ENCODE data around the gene RTN4IP1. TPM values are rescaled to one million over a fixed set of nuclear protein-coding genes. Genes with fewer than 3 reads are reported as not detected.
A peak's percentile ranks its signal among the peaks of the same experiment; 100 is the strongest.
"Not testable (repeated sequence)": the region's sequence is repeated elsewhere in the genome, so short reads cannot be mapped to it uniquely, and the experiment has no call there.

The RTN4IP1 gene
- polyA plus RNA-seq, 2 donors, result 2.5 to 4.7 TPM

GRCh38 chr6:106630366-106630765, 1.1 kb upstream of the RTN4IP1 start:
- WGBS, 2 donors, result 47 to 60% methylated on average over 5 of the region's 5 CpGs
- Histone ChIP-seq H3K9me3 (ENCODE audit: control insufficient read depth in 2 of 2, insufficient read depth in 1 of 2, low read depth in 1 of 2, low read length in 1 of 2) (no peaks in the 10 kb centered on the region), H3K4me3 (ENCODE audit: low read depth in 1 of 2, low read length in 2 of 2) (peak overlapping the region in 1 of 2 donors; percentile 100), H3K27me3 (ENCODE audit: control insufficient read depth in 1 of 2, insufficient read depth in 2 of 2, low read length in 2 of 2) (no peaks in the 10 kb centered on the region), H3K4me1 (ENCODE audit: control insufficient read depth in 2 of 2, insufficient read depth in 2 of 2, low read length in 1 of 2) (no peaks in the 10 kb centered on the region), H3K27ac (ENCODE audit: low read depth in 2 of 2, low read length in 1 of 2) (no peak overlapping the region), H3K36me3 (ENCODE audit: control insufficient read depth in 2 of 2, insufficient read depth in 2 of 2, low read length in 1 of 2) (no peaks in the 10 kb centered on the region)

- no peaks in the 10 kb centered on the region for H3K36me3 ChIP-seq (ENCODE audit: control insufficient read depth in 2 of 2, insufficient read depth in 2 of 2, low read length in 1 of 2)
- no peaks in the 10 kb centered on the region for H3K4me1 ChIP-seq (ENCODE audit: control insufficient read depth in 2 of 2, insufficient read depth in 2 of 2, low read length in 1 of 2)
- H3K4me3 ChIP-seq (ENCODE audit: low read depth in 1 of 2, low read length in 2 of 2), result peak overlapping the region; percentile 78 to 100
- H3K9me3 ChIP-seq (ENCODE audit: control insufficient read depth in 2 of 2, insufficient read depth in 1 of 2, low read depth in 1 of 2, low read length in 1 of 2), result no peaks in the 10 kb centered on the region
- no peaks in the 10 kb centered on the region for H3K27me3 ChIP-seq (ENCODE audit: control insufficient read depth in 1 of 2, insufficient read depth in 2 of 2, low read length in 2 of 2)
- H3K27ac ChIP-seq (ENCODE audit: low read depth in 2 of 2, low read length in 1 of 2), result peak overlapping the region; percentile 15 to 88
- 1% methylated on average over 14 of the region's 14 CpGs for WGBS, 2 donors
Measured at GRCh38 chr6:106629859-106630163, 513 bp upstream of the RTN4IP1 start.

GRCh38 chr6:106628658-106629102, 618 bp downstream of the RTN4IP1 start:
- no peaks in the 10 kb centered on the region for H3K27me3 ChIP-seq (ENCODE audit: control insufficient read depth in 1 of 2, insufficient read depth in 2 of 2, low read length in 2 of 2)
- H3K36me3 ChIP-seq (ENCODE audit: control insufficient read depth in 2 of 2, insufficient read depth in 2 of 2, low read length in 1 of 2), result no peaks in the 10 kb centered on the region
- H3K4me3 ChIP-seq (ENCODE audit: low read depth in 1 of 2, low read length in 2 of 2), result peak overlapping the region; percentile 78 to 100
- H3K27ac ChIP-seq (ENCODE audit: low read depth in 2 of 2, low read length in 1 of 2), result peak overlapping the region in 1 of 2 donors; percentile 44
- no peaks in the 10 kb centered on the region for H3K9me3 ChIP-seq (ENCODE audit: control insufficient read depth in 2 of 2, insufficient read depth in 1 of 2, low read depth in 1 of 2, low read length in 1 of 2)
- WGBS, 2 donors, result 15 to 18% methylated on average over 7 of the region's 7 CpGs
- H3K4me1 ChIP-seq (ENCODE audit: control insufficient read depth in 2 of 2, insufficient read depth in 2 of 2, low read length in 1 of 2), result no peaks in the 10 kb centered on the region

- H3K4me1 ChIP-seq (ENCODE audit: control insufficient read depth in 2 of 2, insufficient read depth in 2 of 2, low read length in 1 of 2); H3K36me3 ChIP-seq (ENCODE audit: control insufficient read depth in 2 of 2, insufficient read depth in 2 of 2, low read length in 1 of 2); H3K27ac ChIP-seq (ENCODE audit: low read depth in 2 of 2, low read length in 1 of 2); H3K9me3 ChIP-seq (ENCODE audit: control insufficient read depth in 2 of 2, insufficient read depth in 1 of 2, low read depth in 1 of 2, low read length in 1 of 2); H3K4me3 ChIP-seq (ENCODE audit: low read depth in 1 of 2, low read length in 2 of 2); H3K27me3 ChIP-seq (ENCODE audit: control insufficient read depth in 1 of 2, insufficient read depth in 2 of 2, low read length in 2 of 2): not testable (repeated sequence)
- WGBS, 2 donors, result 93 to 94% methylated on average over 16 of the region's 16 CpGs
Measured at GRCh38 chr6:106627760-106628159, 1.5 kb downstream of the RTN4IP1 start.

GRCh38 chr6:106626485-106626884, 2.8 kb downstream of the RTN4IP1 start:
- H3K4me3 ChIP-seq (ENCODE audit: low read depth in 1 of 2, low read length in 2 of 2), result no peak overlapping the region
- H3K27ac ChIP-seq (ENCODE audit: low read depth in 2 of 2, low read length in 1 of 2), result no peak overlapping the region
- H3K9me3 ChIP-seq (ENCODE audit: control insufficient read depth in 2 of 2, insufficient read depth in 1 of 2, low read depth in 1 of 2, low read length in 1 of 2), result no peaks in the 10 kb centered on the region
- H3K27me3 ChIP-seq (ENCODE audit: control insufficient read depth in 1 of 2, insufficient read depth in 2 of 2, low read length in 2 of 2), result no peaks in the 10 kb centered on the region
- WGBS, 2 donors, result 26 to 34% methylated on average over 2 of the region's 2 CpGs
- H3K36me3 ChIP-seq (ENCODE audit: control insufficient read depth in 2 of 2, insufficient read depth in 2 of 2, low read length in 1 of 2), result no peaks in the 10 kb centered on the region
- H3K4me1 ChIP-seq (ENCODE audit: control insufficient read depth in 2 of 2, insufficient read depth in 2 of 2, low read length in 1 of 2), result no peaks in the 10 kb centered on the region

GRCh38 chr6:106623039-106623438, 6.3 kb downstream of the RTN4IP1 start:
- no peaks in the 10 kb centered on the region for H3K27me3 ChIP-seq (ENCODE audit: control insufficient read depth in 1 of 2, insufficient read depth in 2 of 2, low read length in 2 of 2)
- WGBS, 2 donors, result 88 to 91% methylated on average over 1 of the region's 1 CpG
- no peak overlapping the region for H3K27ac ChIP-seq (ENCODE audit: low read depth in 2 of 2, low read length in 1 of 2)
- H3K4me1 ChIP-seq (ENCODE audit: control insufficient read depth in 2 of 2, insufficient read depth in 2 of 2, low read length in 1 of 2), result no peaks in the 10 kb centered on the region
- no peaks in the 10 kb centered on the region for H3K9me3 ChIP-seq (ENCODE audit: control insufficient read depth in 2 of 2, insufficient read depth in 1 of 2, low read depth in 1 of 2, low read length in 1 of 2)
- H3K4me3 ChIP-seq (ENCODE audit: low read depth in 1 of 2, low read length in 2 of 2), result no peak overlapping the region
- no peaks in the 10 kb centered on the region for H3K36me3 ChIP-seq (ENCODE audit: control insufficient read depth in 2 of 2, insufficient read depth in 2 of 2, low read length in 1 of 2)

- Histone ChIP-seq H3K27me3 (ENCODE audit: control insufficient read depth in 1 of 2, insufficient read depth in 2 of 2, low read length in 2 of 2) (no peaks in the 10 kb centered on the region), H3K27ac (ENCODE audit: low read depth in 2 of 2, low read length in 1 of 2) (no peak overlapping the region), H3K4me3 (ENCODE audit: low read depth in 1 of 2, low read length in 2 of 2) (no peak overlapping the region), H3K36me3 (ENCODE audit: control insufficient read depth in 2 of 2, insufficient read depth in 2 of 2, low read length in 1 of 2) (no peaks in the 10 kb centered on the region), H3K4me1 (ENCODE audit: control insufficient read depth in 2 of 2, insufficient read depth in 2 of 2, low read length in 1 of 2) (no peaks in the 10 kb centered on the region), H3K9me3 (ENCODE audit: control insufficient read depth in 2 of 2, insufficient read depth in 1 of 2, low read depth in 1 of 2, low read length in 1 of 2) (no peaks in the 10 kb centered on the region)
- 95 to 97% methylated on average over 8 of the region's 8 CpGs for WGBS, 2 donors
Measured at GRCh38 chr6:106622412-106622811, 6.9 kb downstream of the RTN4IP1 start.

- H3K4me3 ChIP-seq (ENCODE audit: low read depth in 1 of 2, low read length in 2 of 2), result no peak overlapping the region
- no peak overlapping the region for H3K27ac ChIP-seq (ENCODE audit: low read depth in 2 of 2, low read length in 1 of 2)
- 86 to 88% methylated on average over 3 of the region's 3 CpGs for WGBS, 2 donors
Measured at GRCh38 chr6:106620931-106621672, 8.2 kb downstream of the RTN4IP1 start.

GRCh38 chr6:106619223-106619622, 10.1 kb downstream of the RTN4IP1 start:
- Histone ChIP-seq H3K36me3 (ENCODE audit: control insufficient read depth in 2 of 2, insufficient read depth in 2 of 2, low read length in 1 of 2) (peaks cover 0 to 2% of the 10 kb centered on the region in 2 donors), H3K9me3 (ENCODE audit: control insufficient read depth in 2 of 2, insufficient read depth in 1 of 2, low read depth in 1 of 2, low read length in 1 of 2) (no peaks in the 10 kb centered on the region), H3K27ac (ENCODE audit: low read depth in 2 of 2, low read length in 1 of 2) (no peak overlapping the region), H3K4me1 (ENCODE audit: control insufficient read depth in 2 of 2, insufficient read depth in 2 of 2, low read length in 1 of 2) (no peaks in the 10 kb centered on the region), H3K27me3 (ENCODE audit: control insufficient read depth in 1 of 2, insufficient read depth in 2 of 2, low read length in 2 of 2) (no peaks in the 10 kb centered on the region), H3K4me3 (ENCODE audit: low read depth in 1 of 2, low read length in 2 of 2) (no peak overlapping the region)
- WGBS, 2 donors, result 83 to 86% methylated on average over 1 of the region's 1 CpG

More at GRCh38 chr6:106620931-106621672, 8.2 kb downstream of the RTN4IP1 start:
- H3K4me1 ChIP-seq (ENCODE audit: control insufficient read depth in 2 of 2, insufficient read depth in 2 of 2, low read length in 1 of 2), result no peaks in the 10 kb centered on the region
- H3K27me3 ChIP-seq (ENCODE audit: control insufficient read depth in 1 of 2, insufficient read depth in 2 of 2, low read length in 2 of 2), result no peaks in the 10 kb centered on the region
- no peaks in the 10 kb centered on the region for H3K9me3 ChIP-seq (ENCODE audit: control insufficient read depth in 2 of 2, insufficient read depth in 1 of 2, low read depth in 1 of 2, low read length in 1 of 2)
- peaks cover 0 to 2% of the 10 kb centered on the region in 2 donors for H3K36me3 ChIP-seq (ENCODE audit: control insufficient read depth in 2 of 2, insufficient read depth in 2 of 2, low read length in 1 of 2)

- H3K27ac ChIP-seq (ENCODE audit: low read depth in 2 of 2, low read length in 1 of 2), result no peak overlapping the region
- H3K4me1 ChIP-seq (ENCODE audit: control insufficient read depth in 2 of 2, insufficient read depth in 2 of 2, low read length in 1 of 2), result no peaks in the 10 kb centered on the region
- H3K4me3 ChIP-seq (ENCODE audit: low read depth in 1 of 2, low read length in 2 of 2), result no peak overlapping the region
- WGBS, 2 donors, result 65 to 71% methylated on average over 3 of the region's 3 CpGs
- H3K36me3 ChIP-seq (ENCODE audit: control insufficient read depth in 2 of 2, insufficient read depth in 2 of 2, low read length in 1 of 2), result peaks cover 0 to 2% of the 10 kb centered on the region in 2 donors
- H3K9me3 ChIP-seq (ENCODE audit: control insufficient read depth in 2 of 2, insufficient read depth in 1 of 2, low read depth in 1 of 2, low read length in 1 of 2), result no peaks in the 10 kb centered on the region
- H3K27me3 ChIP-seq (ENCODE audit: control insufficient read depth in 1 of 2, insufficient read depth in 2 of 2, low read length in 2 of 2), result no peaks in the 10 kb centered on the region
Measured at GRCh38 chr6:106618324-106618723, 11.0 kb downstream of the RTN4IP1 start.
